ENCODE measurements around the gene RFX8.
A peak's percentile ranks its signal among the peaks of the same experiment; 100 is the strongest.
"Not testable (repeated sequence)": the region's sequence is repeated elsewhere in the genome, so short reads cannot be mapped to it uniquely, and the experiment has no call there.

RFX8 gene

GRCh38 chr2:101474731-101475384 is at the start of gene RFX8:
Gene RFX8, minus strand, starts transcription at chr2:101475112. Its CDS starts 8,264 bp downstream, at chr2:101466848.
- DNase-seq (ENCODE audit: low spot score): no peak

- DNase-seq (ENCODE audit: low spot score): no peak
Observed at GRCh38 chr2:101521487-101521886, 46.6 kb upstream of the RFX8 start.

- no peak for DNase-seq (ENCODE audit: low spot score)
Observed at GRCh38 chr2:101520246-101520645, 45.3 kb upstream of the RFX8 start.

- peak; percentile 78 for DNase-seq (ENCODE audit: low spot score)
Observed at GRCh38 chr2:101518578-101519492, 43.9 kb upstream of the RFX8 start.

GRCh38 chr2:101517758-101518271 is 42.9 kb upstream of the RFX8 start:
- DNase-seq (ENCODE audit: low spot score): no peak

- no peak for DNase-seq (ENCODE audit: low spot score)
Observed at GRCh38 chr2:101516823-101517690, 42.1 kb upstream of the RFX8 start.

- no peak for DNase-seq (ENCODE audit: low spot score)
Observed at GRCh38 chr2:101516349-101516748, 41.4 kb upstream of the RFX8 start.

GRCh38 chr2:101515477-101515876 is 40.6 kb upstream of the RFX8 start:
- DNase-seq (ENCODE audit: low spot score): no peak

- no peak for DNase-seq (ENCODE audit: low spot score)
Observed at GRCh38 chr2:101512993-101513392, 38.1 kb upstream of the RFX8 start.

GRCh38 chr2:101511381-101511780 is 36.5 kb upstream of the RFX8 start:
- DNase-seq (ENCODE audit: low spot score): no peak

- DNase-seq (ENCODE audit: low spot score): no peak
Observed at GRCh38 chr2:101509499-101510284, 34.8 kb upstream of the RFX8 start.

- no peak for DNase-seq (ENCODE audit: low spot score)
Observed at GRCh38 chr2:101508636-101509035, 33.7 kb upstream of the RFX8 start.

GRCh38 chr2:101505276-101505675 is 30.4 kb upstream of the RFX8 start:
- DNase-seq (ENCODE audit: low spot score): not testable (repeated sequence)

GRCh38 chr2:101504744-101505143 is 29.8 kb upstream of the RFX8 start:
- DNase-seq (ENCODE audit: low spot score): not testable (repeated sequence)

GRCh38 chr2:101502095-101502494 is 27.2 kb upstream of the RFX8 start:
- no peak for DNase-seq (ENCODE audit: low spot score)

- DNase-seq (ENCODE audit: low spot score): no peak
Observed at GRCh38 chr2:101501443-101501842, 26.5 kb upstream of the RFX8 start.

GRCh38 chr2:101500860-101501259 is 25.9 kb upstream of the RFX8 start:
- DNase-seq (ENCODE audit: low spot score): no peak

GRCh38 chr2:101500180-101500579 is 25.3 kb upstream of the RFX8 start:
- DNase-seq (ENCODE audit: low spot score): no peak

GRCh38 chr2:101496279-101496678 is 21.4 kb upstream of the RFX8 start:
- no peak for DNase-seq (ENCODE audit: low spot score)

- no peak for DNase-seq (ENCODE audit: low spot score)
Observed at GRCh38 chr2:101492936-101493473, 18.1 kb upstream of the RFX8 start.

- no peak for DNase-seq (ENCODE audit: low spot score)
Observed at GRCh38 chr2:101486994-101487393, 12.1 kb upstream of the RFX8 start.

Data from globus pallidus (tissue), 1 donor.